ENCODE results near the gene KDM5B. TPM values are rescaled to one million over a fixed set of nuclear protein-coding genes. Genes with fewer than 3 reads are reported as not detected.

The KDM5B gene
- total and polyA plus RNA-seq, 2 of the 8 experiments (the other 6 are each of a cell fraction or from before 2014, with no cell fraction given): 73.3 to 210 TPM

GRCh38 chr1:202850593-202851362, 42.6 kb upstream of the KDM5B start (continued):
- no peak for TF ChIP-seq POU5F1 (IDR thresholded peaks at IDR 0.05; ENCODE audit: low read depth, low read length)

Measured in H1 (cell line).